Endothelial cell of umbilical vein (primary cell): ENCODE results near the gene RFC2. TPM values are rescaled to one million over a fixed set of nuclear protein-coding genes. Genes with fewer than 3 reads are reported as not detected.
A peak's percentile ranks its signal among the peaks of the same experiment; 100 is the strongest.

Experiments used
- BruUV-seq: library from RNA; stranded (reverse); fragments of 400-500 nt; replicated peaks from 2 replicates; lab custom pipeline; 2021; lab: Mats Ljungman, UMichigan
- CTCF ChIA-PET: fragments of 300-600, 350-600 bp; sonication (Branson Sonifier 250); formaldehyde crosslinking; loops from one replicate; lab custom pipeline; 2021; ENCODE audit warnings: antibody characterized with exemption, inconsistent platforms; lab: Charles Lee
- POLR2A ChIA-PET: fragments of 300-600, 350-600 bp; sonication (Branson Sonifier 250); formaldehyde crosslinking; loops from one replicate; lab custom pipeline; 2021; ENCODE audit warnings: antibody characterized with exemption, inconsistent platforms; lab: Charles Lee
- DNase-seq: peaks from one replicate; pipeline ENCODE4 v3.0.0-alpha.2; 2011; ENCODE audit warnings: low read depth, low spot score
- FAIRE-seq: peaks from 2 replicates; lab custom pipeline; 2011; peaks lifted over from hg19 to GRCh38; lab: Jason Lieb, UNC
- H2AFZ ChIP-seq: 2 replicates; pipeline ENCODE4 v1.6.0; 2012; ENCODE audit warnings: low read depth, low read length, control low read depth, inconsistent platforms
- H3K27ac ChIP-seq: 2 replicates; pipeline ENCODE4 v1.5.1; 2011; ENCODE audit warnings: low read depth, mild to moderate bottlenecking, control low read depth, low read length, moderate library complexity; ENCODE audit not compliant: insufficient read depth
- H3K27me3 ChIP-seq, 2 experiments: 2 replicates each; pipeline versions ENCODE4 v1.6.0 to v1.6.1; 2011; ENCODE audit warnings: low read length in 2 of 2, mixed read lengths in 1 of 2; ENCODE audit not compliant: control insufficient read depth in 2 of 2, insufficient read depth in 2 of 2
- H3K36me3 ChIP-seq, 2 experiments: 2 replicates in 1 of 2; 3 replicates in 1 of 2; pipeline ENCODE4 v1.5.1; 2011; ENCODE audit warnings: low read length in 2 of 2, mild to moderate bottlenecking in 1 of 2, moderate library complexity in 1 of 2; ENCODE audit not compliant: control insufficient read depth in 2 of 2, insufficient read depth in 2 of 2; ENCODE audit errors: extremely low read depth in 1 of 2
- H3K4me1 ChIP-seq: 3 replicates; pipeline ENCODE4 v1.5.1; 2011; ENCODE audit warnings: mild to moderate bottlenecking, low read length; ENCODE audit not compliant: control insufficient read depth, insufficient read depth; ENCODE audit errors: extremely low read depth
- H3K4me2 ChIP-seq: 2 replicates; pipeline ENCODE4 v1.6.1; 2011; ENCODE audit warnings: low read length, control low read depth, mixed read lengths; ENCODE audit not compliant: insufficient read depth
- H3K4me3 ChIP-seq, 3 experiments: fragments of 200-600 bp in 1 of 3; sonication (generic), shearing (Covaris generic) in 1 of 3; replicated peaks in 1 of 3; 2 replicates each; pipeline ENCODE4 v1.5.1; 2011 to 2016; ENCODE audit warnings: control low read depth in 3 of 3, low read length in 3 of 3, mild to moderate bottlenecking in 2 of 3, inconsistent platforms in 1 of 3, low read depth in 1 of 3, moderate library complexity in 1 of 3; ENCODE audit not compliant: insufficient read depth in 1 of 3
- H3K79me2 ChIP-seq: 2 replicates; pipeline ENCODE4 v1.6.0; 2012; ENCODE audit warnings: low read length, inconsistent platforms; ENCODE audit not compliant: control insufficient read depth, insufficient read depth
- H3K9ac ChIP-seq: replicated peaks from 2 replicates; pipeline ENCODE3; 2011; ENCODE audit warnings: low read length, control low read depth; ENCODE audit not compliant: insufficient read depth; ENCODE audit errors: extremely low read depth
- H3K9me1 ChIP-seq: replicated peaks from 3 replicates; pipeline ENCODE4 v1.6.0; 2011; ENCODE audit warnings: mild to moderate bottlenecking, low read length; ENCODE audit not compliant: control insufficient read depth, insufficient read depth; ENCODE audit errors: extremely low read depth
- H3K9me3 ChIP-seq: replicated peaks from 2 replicates; pipeline ENCODE4 v1.5.1; 2012; ENCODE audit warnings: low read length, inconsistent platforms; ENCODE audit not compliant: control insufficient read depth, insufficient read depth
- H4K20me1 ChIP-seq: replicated peaks from 2 replicates; pipeline ENCODE3; 2011; ENCODE audit warnings: mild to moderate bottlenecking, low read length; ENCODE audit not compliant: control insufficient read depth, insufficient read depth; ENCODE audit errors: extremely low read depth
- EZH2 ChIP-seq: IDR thresholded peaks from 2 replicates; pipeline ENCODE4 v1.6.1; 2012; ENCODE audit warnings: borderline replicate concordance, low read depth, mild to moderate bottlenecking, moderate library complexity, low read length, inconsistent platforms; ENCODE audit not compliant: severe bottlenecking
- FOS ChIP-seq: IDR thresholded peaks from 2 replicates; pipeline ENCODE4 v1.6.1; 2011; ENCODE audit warnings: mild to moderate bottlenecking, low read length, moderate library complexity, borderline replicate concordance; ENCODE audit not compliant: insufficient read depth
- GATA2 ChIP-seq: IDR thresholded peaks from 2 replicates; pipeline ENCODE4 v1.7.0; 2011; ENCODE audit warnings: low read depth, mild to moderate bottlenecking, moderate library complexity, mixed read lengths, low read length; ENCODE audit not compliant: insufficient read length, insufficient read depth
- JUN ChIP-seq: IDR thresholded peaks from 2 replicates; pipeline ENCODE4 v1.6.1; 2011; ENCODE audit warnings: borderline replicate concordance, low read depth; ENCODE audit not compliant: insufficient read length, insufficient read depth
- MAX ChIP-seq: IDR thresholded peaks from 2 replicates; pipeline ENCODE4 v1.6.1; 2011; ENCODE audit not compliant: insufficient read depth, insufficient read length
- MYC ChIP-seq: IDR thresholded peaks from one replicate; pipeline ENCODE4 v1.6.1; 2011; ENCODE audit warnings: mild to moderate bottlenecking, low read depth, low read length
- POLR2A ChIP-seq: IDR thresholded peaks from 2 replicates; pipeline ENCODE4 v1.6.1; 2012; ENCODE audit warnings: low read depth, mild to moderate bottlenecking, control low read depth, low read length
- POLR2AphosphoS5 ChIP-seq: IDR thresholded peaks from 2 replicates; pipeline ENCODE4 v1.6.1; 2012; ENCODE audit warnings: low read depth, mild to moderate bottlenecking, control low read depth, low read length, moderate library complexity; ENCODE audit not compliant: insufficient read depth
- dilution Hi-C: fragments of 300-500 bp; cut with MboI; formaldehyde crosslinking; loops from one replicate; pipeline ENCODE4 v1.15.0; 2019; ENCODE audit warnings: low sequenced_read_pairs; ENCODE audit not compliant: extremely low pct_ligation_motif_present
- intact Hi-C: fragments of 100-400 bp; cut with micrococcal nuclease; formaldehyde crosslinking; loops from one replicate; pipeline ENCODE4 v1.10.0; 2022
- polyA plus RNA-seq, 4 experiments: library from polyadenylated mRNA; depleted of rRNA in 3 of 4; stranded (reverse) in 3 of 4; unstranded in 1 of 4; fragments of >200 nt; gene quantifications; 2 replicates each; pipeline versions ENCODE4 v1.2.1 to v1.2.3, GENCODE V29; 2011 to 2012; ENCODE audit warnings: missing spikeins in 1 of 4
- total RNA-seq: library from RNA; stranded (reverse); gene quantifications from 2 replicates; pipeline ENCODE4 v1.2.3, GENCODE V29; 2021
- TF ChIP-seq, protein P1 (sequence below), 2 donors: IDR thresholded peaks; 1 replicate in 1 of 2; 2 replicates in 1 of 2; pipeline ENCODE4 v1.5.1; 2011; ENCODE audit warnings: low read length in 2 of 2, mild to moderate bottlenecking in 2 of 2, moderate library complexity in 2 of 2, control low read depth in 1 of 2, inconsistent platforms in 1 of 2, low read depth in 1 of 2; ENCODE audit not compliant: insufficient read depth in 1 of 2; ENCODE audit errors: extremely low read depth in 1 of 2

RFC2 gene
- total and polyA plus RNA-seq, 2 donors (not counting 3 experiments of a cell fraction or from before 2014, with no cell fraction given) = 24.4 to 44.3 TPM

DNA sequence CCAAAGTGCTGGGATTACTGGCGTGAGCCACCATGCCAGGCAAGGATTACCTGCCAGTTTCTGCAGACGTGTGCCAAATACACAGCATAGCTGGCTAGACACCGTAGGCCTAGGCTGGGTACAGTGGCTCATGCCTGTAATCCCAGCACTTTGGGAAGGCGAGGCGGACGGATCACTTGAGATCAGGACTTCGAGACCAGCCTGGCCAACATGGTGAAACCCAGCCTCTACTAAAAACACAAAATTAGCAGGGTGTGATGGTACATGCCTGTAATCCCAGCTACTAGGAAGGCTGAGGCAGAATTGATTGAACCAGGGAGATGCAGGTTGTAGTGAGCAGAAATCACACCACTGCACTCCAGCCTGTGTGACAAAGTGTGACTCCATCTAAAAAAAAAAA, 868 bp downstream of the RFC2 start:
- H3K9me3 ChIP-seq = no peaks in the 10 kb centered on the region
- ChIA-PET CTCF (no interaction called here), POLR2A (interaction anchor here (0.7 kb wide), 1 partner anchor 184 kb away, joined by 3 read pairs; no protein-coding TSS in a partner anchor)
- H3K9me1 ChIP-seq = no peaks in the 10 kb centered on the region
- peaks cover 15% of the 10 kb centered on the region for H3K79me2 ChIP-seq
- H3K4me3 ChIP-seq = peak overlapping the region in 2 of 3 experiments; percentile 75 to 89
- intact Hi-C loops (loop anchor here (5.0 kb wide), 1 partner anchor 54 kb away; no protein-coding TSS in a partner anchor), dilution Hi-C loops (no loop called here)
- no peaks in the 10 kb centered on the region for H4K20me1 ChIP-seq
- no peaks in the 10 kb centered on the region for H3K27me3 ChIP-seq
- H3K4me1 ChIP-seq = peaks cover 22% of the 10 kb centered on the region
- H3K4me2 ChIP-seq = peak overlapping the region; percentile 94
- H3K36me3 ChIP-seq = peaks cover 9 to 10% of the 10 kb centered on the region in 2 experiments
- H3K27ac ChIP-seq = peak overlapping the region; percentile 79
- DNase-seq = no peak
- TF ChIP-seq, protein P1, sequence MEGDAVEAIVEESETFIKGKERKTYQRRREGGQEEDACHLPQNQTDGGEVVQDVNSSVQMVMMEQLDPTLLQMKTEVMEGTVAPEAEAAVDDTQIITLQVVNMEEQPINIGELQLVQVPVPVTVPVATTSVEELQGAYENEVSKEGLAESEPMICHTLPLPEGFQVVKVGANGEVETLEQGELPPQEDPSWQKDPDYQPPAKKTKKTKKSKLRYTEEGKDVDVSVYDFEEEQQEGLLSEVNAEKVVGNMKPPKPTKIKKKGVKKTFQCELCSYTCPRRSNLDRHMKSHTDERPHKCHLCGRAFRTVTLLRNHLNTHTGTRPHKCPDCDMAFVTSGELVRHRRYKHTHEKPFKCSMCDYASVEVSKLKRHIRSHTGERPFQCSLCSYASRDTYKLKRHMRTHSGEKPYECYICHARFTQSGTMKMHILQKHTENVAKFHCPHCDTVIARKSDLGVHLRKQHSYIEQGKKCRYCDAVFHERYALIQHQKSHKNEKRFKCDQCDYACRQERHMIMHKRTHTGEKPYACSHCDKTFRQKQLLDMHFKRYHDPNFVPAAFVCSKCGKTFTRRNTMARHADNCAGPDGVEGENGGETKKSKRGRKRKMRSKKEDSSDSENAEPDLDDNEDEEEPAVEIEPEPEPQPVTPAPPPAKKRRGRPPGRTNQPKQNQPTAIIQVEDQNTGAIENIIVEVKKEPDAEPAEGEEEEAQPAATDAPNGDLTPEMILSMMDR (IDR thresholded peaks at IDR 0.05; ENCODE audit: extremely low read depth in 1 of 2, insufficient read depth in 1 of 2, low read depth in 1 of 2, low read length in 2 of 2) = no peak
- TF ChIP-seq FOS (no peak), POLR2AphosphoS5 (no peak), EZH2 (no peak), MAX (no peak), GATA2 (no peak), JUN (no peak), POLR2A (no peak), MYC (no peak)
- no peak overlapping the region for H2AFZ ChIP-seq
- FAIRE-seq = peak; percentile 38
- peak overlapping the region; percentile 96 for H3K9ac ChIP-seq
- no TSS peak for BruUV-seq
